ENCODE results near the gene ZNF775.

The ZNF775 gene

GRCh38 chr7:150399421-150400007 lies 20.4 kb downstream of the ZNF775 start:
- Histone ChIP-seq H3K36me3 (ENCODE audit: control insufficient read depth in 1 of 2, insufficient read depth in 2 of 2, low read length in 2 of 2) (peaks cover 0 to 5% of the 10 kb centered on the region in 2 donors), H3K4me3 (ENCODE audit: low read depth in 1 of 2, low read length in 2 of 2) (no peak overlapping the region), H3K4me1 (ENCODE audit: control insufficient read depth in 1 of 2, insufficient read depth in 2 of 2, low read length in 2 of 2) (peaks cover 21 to 24% of the 10 kb centered on the region in 2 donors), H3K27me3 (ENCODE audit: control insufficient read depth in 1 of 2, insufficient read depth in 2 of 2, low read length in 2 of 2) (no peaks in the 10 kb centered on the region), H3K9ac (ENCODE audit: low read depth in 1 of 2, low read length in 2 of 2) (no peak overlapping the region), H3K27ac (ENCODE audit: low read depth, low read length) (no peak overlapping the region), H3K9me3 (ENCODE audit: control insufficient read depth in 1 of 2, low read length in 2 of 2) (no peaks in the 10 kb centered on the region)

- H3K27ac ChIP-seq (ENCODE audit: low read depth, low read length): no peak overlapping the region
- H3K4me3 ChIP-seq (ENCODE audit: low read depth in 1 of 2, low read length in 2 of 2): no peak overlapping the region
- no peak overlapping the region for H3K9ac ChIP-seq (ENCODE audit: low read depth in 1 of 2, low read length in 2 of 2)
- peaks cover 0 to 5% of the 10 kb centered on the region in 2 donors for H3K36me3 ChIP-seq (ENCODE audit: control insufficient read depth in 1 of 2, insufficient read depth in 2 of 2, low read length in 2 of 2)
- no peaks in the 10 kb centered on the region for H3K27me3 ChIP-seq (ENCODE audit: control insufficient read depth in 1 of 2, insufficient read depth in 2 of 2, low read length in 2 of 2)
- no peaks in the 10 kb centered on the region for H3K9me3 ChIP-seq (ENCODE audit: control insufficient read depth in 1 of 2, low read length in 2 of 2)
- peaks cover 23 to 25% of the 10 kb centered on the region in 2 donors for H3K4me1 ChIP-seq (ENCODE audit: control insufficient read depth in 1 of 2, insufficient read depth in 2 of 2, low read length in 2 of 2)
These were observed 21.1 kb downstream of the ZNF775 start for GRCh38 chr7:150400008-150400787.

- Histone ChIP-seq H3K4me3 (ENCODE audit: low read depth in 1 of 2, low read length in 2 of 2) (no peak overlapping the region), H3K4me1 (ENCODE audit: control insufficient read depth in 1 of 2, insufficient read depth in 2 of 2, low read length in 2 of 2) (peaks cover 24 to 26% of the 10 kb centered on the region in 2 donors), H3K36me3 (ENCODE audit: control insufficient read depth in 1 of 2, insufficient read depth in 2 of 2, low read length in 2 of 2) (peaks cover 0 to 5% of the 10 kb centered on the region in 2 donors), H3K9ac (ENCODE audit: low read depth in 1 of 2, low read length in 2 of 2) (no peak overlapping the region), H3K9me3 (ENCODE audit: control insufficient read depth in 1 of 2, low read length in 2 of 2) (no peaks in the 10 kb centered on the region), H3K27ac (ENCODE audit: low read depth, low read length) (no peak overlapping the region), H3K27me3 (ENCODE audit: control insufficient read depth in 1 of 2, insufficient read depth in 2 of 2, low read length in 2 of 2) (no peaks in the 10 kb centered on the region)
These were observed 21.8 kb downstream of the ZNF775 start for GRCh38 chr7:150400788-150401423.

- Histone ChIP-seq H3K9me3 (ENCODE audit: control insufficient read depth in 1 of 2, low read length in 2 of 2) (no peaks in the 10 kb centered on the region), H3K9ac (ENCODE audit: low read depth in 1 of 2, low read length in 2 of 2) (no peak overlapping the region), H3K27ac (ENCODE audit: low read depth, low read length) (no peak overlapping the region)
These were observed 22.3 kb downstream of the ZNF775 start for GRCh38 chr7:150401424-150401790.

GRCh38 chr7:150401861-150402631 lies 22.9 kb downstream of the ZNF775 start:
- Histone ChIP-seq H3K9me3 (ENCODE audit: control insufficient read depth in 1 of 2, low read length in 2 of 2) (no peaks in the 10 kb centered on the region), H3K27ac (ENCODE audit: low read depth, low read length) (no peak overlapping the region), H3K36me3 (ENCODE audit: control insufficient read depth in 1 of 2, insufficient read depth in 2 of 2, low read length in 2 of 2) (peaks cover 0 to 5% of the 10 kb centered on the region in 2 donors), H3K4me1 (ENCODE audit: control insufficient read depth in 1 of 2, insufficient read depth in 2 of 2, low read length in 2 of 2) (peaks cover 35 to 37% of the 10 kb centered on the region in 2 donors), H3K4me3 (ENCODE audit: low read depth in 1 of 2, low read length in 2 of 2) (no peak overlapping the region), H3K27me3 (ENCODE audit: control insufficient read depth in 1 of 2, insufficient read depth in 2 of 2, low read length in 2 of 2) (no peaks in the 10 kb centered on the region), H3K9ac (ENCODE audit: low read depth in 1 of 2, low read length in 2 of 2) (no peak overlapping the region)

More at GRCh38 chr7:150401424-150401790, 22.3 kb downstream of the ZNF775 start:
- Histone ChIP-seq H3K27me3 (ENCODE audit: control insufficient read depth in 1 of 2, insufficient read depth in 2 of 2, low read length in 2 of 2) (no peaks in the 10 kb centered on the region), H3K4me1 (ENCODE audit: control insufficient read depth in 1 of 2, insufficient read depth in 2 of 2, low read length in 2 of 2) (peaks cover 29 to 31% of the 10 kb centered on the region in 2 donors), H3K36me3 (ENCODE audit: control insufficient read depth in 1 of 2, insufficient read depth in 2 of 2, low read length in 2 of 2) (peaks cover 0 to 5% of the 10 kb centered on the region in 2 donors), H3K4me3 (ENCODE audit: low read depth in 1 of 2, low read length in 2 of 2) (no peak overlapping the region)

GRCh38 chr7:150402671-150403321 lies 23.7 kb downstream of the ZNF775 start:
- Histone ChIP-seq H3K27me3 (ENCODE audit: control insufficient read depth in 1 of 2, insufficient read depth in 2 of 2, low read length in 2 of 2) (no peaks in the 10 kb centered on the region), H3K9me3 (ENCODE audit: control insufficient read depth in 1 of 2, low read length in 2 of 2) (no peaks in the 10 kb centered on the region), H3K9ac (ENCODE audit: low read depth in 1 of 2, low read length in 2 of 2) (no peak overlapping the region), H3K36me3 (ENCODE audit: control insufficient read depth in 1 of 2, insufficient read depth in 2 of 2, low read length in 2 of 2) (peaks cover 0 to 5% of the 10 kb centered on the region in 2 donors), H3K4me1 (ENCODE audit: control insufficient read depth in 1 of 2, insufficient read depth in 2 of 2, low read length in 2 of 2) (peaks cover 39 to 40% of the 10 kb centered on the region in 2 donors), H3K27ac (ENCODE audit: low read depth, low read length) (no peak overlapping the region), H3K4me3 (ENCODE audit: low read depth in 1 of 2, low read length in 2 of 2) (no peak overlapping the region)

- Histone ChIP-seq H3K27ac (ENCODE audit: low read depth, low read length) (no peak overlapping the region), H3K36me3 (ENCODE audit: control insufficient read depth in 1 of 2, insufficient read depth in 2 of 2, low read length in 2 of 2) (no peaks in the 10 kb centered on the region), H3K4me3 (ENCODE audit: low read depth in 1 of 2, low read length in 2 of 2) (peak overlapping the region in 1 of 2 donors; percentile 82), H3K9ac (ENCODE audit: low read depth in 1 of 2, low read length in 2 of 2) (peak overlapping the region; percentile 83 to 91), H3K27me3 (ENCODE audit: control insufficient read depth in 1 of 2, insufficient read depth in 2 of 2, low read length in 2 of 2) (no peaks in the 10 kb centered on the region), H3K9me3 (ENCODE audit: control insufficient read depth in 1 of 2, low read length in 2 of 2) (no peaks in the 10 kb centered on the region), H3K4me1 (ENCODE audit: control insufficient read depth in 1 of 2, insufficient read depth in 2 of 2, low read length in 2 of 2) (peaks cover 39 to 40% of the 10 kb centered on the region in 2 donors)
These were observed 24.4 kb downstream of the ZNF775 start for GRCh38 chr7:150403376-150404171.

GRCh38 chr7:150404172-150404804 lies 25.2 kb downstream of the ZNF775 start:
- Histone ChIP-seq H3K4me1 (ENCODE audit: control insufficient read depth in 1 of 2, insufficient read depth in 2 of 2, low read length in 2 of 2) (peaks cover 39 to 40% of the 10 kb centered on the region in 2 donors), H3K27me3 (ENCODE audit: control insufficient read depth in 1 of 2, insufficient read depth in 2 of 2, low read length in 2 of 2) (no peaks in the 10 kb centered on the region)

More at GRCh38 chr7:150404172-150404804, 25.2 kb downstream of the ZNF775 start:
- peak overlapping the region; percentile 77 for H3K27ac ChIP-seq (ENCODE audit: low read depth, low read length)
- no peaks in the 10 kb centered on the region for H3K36me3 ChIP-seq (ENCODE audit: control insufficient read depth in 1 of 2, insufficient read depth in 2 of 2, low read length in 2 of 2)
- H3K9ac ChIP-seq (ENCODE audit: low read depth in 1 of 2, low read length in 2 of 2): peak overlapping the region; percentile 83 to 91
- H3K4me3 ChIP-seq (ENCODE audit: low read depth in 1 of 2, low read length in 2 of 2): peak overlapping the region; percentile 82 to 86
- no peaks in the 10 kb centered on the region for H3K9me3 ChIP-seq (ENCODE audit: control insufficient read depth in 1 of 2, low read length in 2 of 2)
